ENCODE data around the gene GGT1.

The GGT1 gene

DNA sequence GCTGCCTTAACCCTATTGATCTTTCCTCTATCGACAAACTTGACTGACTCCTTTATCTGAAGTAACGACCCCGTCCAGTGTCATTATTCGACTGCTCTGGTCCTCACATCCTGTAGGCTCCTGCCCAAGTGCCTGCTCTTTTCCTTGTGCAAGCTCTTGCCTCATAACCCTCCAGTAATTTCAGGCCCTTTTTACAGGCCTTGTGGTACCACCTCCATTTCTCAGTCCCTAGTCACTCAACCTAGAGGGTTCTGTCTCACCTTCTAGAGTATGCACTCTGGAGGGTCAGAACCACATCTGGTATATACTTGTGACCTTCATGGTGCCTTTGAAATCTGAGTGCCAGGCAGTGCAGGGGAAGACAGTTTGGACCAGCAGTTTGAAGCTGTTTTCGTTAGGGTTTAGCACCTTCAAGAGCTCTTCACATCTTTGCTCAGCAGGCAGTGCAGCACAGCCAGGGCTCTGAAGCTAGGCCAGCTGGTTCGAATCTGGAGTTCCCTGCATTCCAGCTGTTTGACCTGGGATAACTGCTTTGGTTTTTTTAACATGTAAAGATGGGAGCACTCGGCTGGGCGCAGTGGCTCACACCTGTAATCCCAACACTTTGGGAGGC is 36.0 kb upstream of the GGT1 start:
- H2AFZ ChIP-seq (ENCODE audit: low read length, unreplicated experiment), result no peak overlapping the region
- H3K4me3 ChIP-seq (ENCODE audit: low read depth, low read length), result no peak overlapping the region
- H3K27ac ChIP-seq (ENCODE audit: low read depth, low read length), result no peak overlapping the region
- peaks cover 4% of the 10 kb centered on the region for H3K4me1 ChIP-seq (ENCODE audit: control insufficient read depth, insufficient read depth, low read length, unreplicated experiment)
- H3K36me3 ChIP-seq (ENCODE audit: insufficient read depth, low read length), result 0 out of 2 replicates have a peak, but pooled peaks cover 8% of the 10 kb centered on the region
- H3K79me2 ChIP-seq (ENCODE audit: control insufficient read depth, insufficient read depth, low read length, unreplicated experiment), result peaks cover 48% of the 10 kb centered on the region
- H3K27me3 ChIP-seq (ENCODE audit: insufficient read depth, low read length), result no peaks in the 10 kb centered on the region

- Histone ChIP-seq H2AFZ (ENCODE audit: low read length, unreplicated experiment) (no peak overlapping the region), H3K27me3 (ENCODE audit: insufficient read depth, low read length) (no peaks in the 10 kb centered on the region), H3K79me2 (ENCODE audit: control insufficient read depth, insufficient read depth, low read length, unreplicated experiment) (peaks cover 43% of the 10 kb centered on the region), H3K4me1 (ENCODE audit: control insufficient read depth, insufficient read depth, low read length, unreplicated experiment) (peaks cover 4% of the 10 kb centered on the region), H3K36me3 (ENCODE audit: insufficient read depth, low read length) (0 out of 2 replicates have a peak, but pooled peaks cover 9% of the 10 kb centered on the region), H3K4me3 (ENCODE audit: low read depth, low read length) (no peak overlapping the region), H3K27ac (ENCODE audit: low read depth, low read length) (no peak overlapping the region)
These were observed 35.3 kb upstream of the GGT1 start for GRCh38 chr22:24567668-24568067.

- no peak overlapping the region for H3K27ac ChIP-seq (ENCODE audit: low read depth, low read length)
- H3K36me3 ChIP-seq (ENCODE audit: insufficient read depth, low read length), result 0 out of 2 replicates have a peak, but pooled peaks cover 14% of the 10 kb centered on the region
- H3K79me2 ChIP-seq (ENCODE audit: control insufficient read depth, insufficient read depth, low read length, unreplicated experiment), result peaks cover 13% of the 10 kb centered on the region
- no peaks in the 10 kb centered on the region for H3K27me3 ChIP-seq (ENCODE audit: insufficient read depth, low read length)
- no peaks in the 10 kb centered on the region for H3K4me1 ChIP-seq (ENCODE audit: control insufficient read depth, insufficient read depth, low read length, unreplicated experiment)
- no peak overlapping the region for H2AFZ ChIP-seq (ENCODE audit: low read length, unreplicated experiment)
- no peak overlapping the region for H3K4me3 ChIP-seq (ENCODE audit: low read depth, low read length)
These were observed 31.7 kb upstream of the GGT1 start for GRCh38 chr22:24571266-24571665.

DNA sequence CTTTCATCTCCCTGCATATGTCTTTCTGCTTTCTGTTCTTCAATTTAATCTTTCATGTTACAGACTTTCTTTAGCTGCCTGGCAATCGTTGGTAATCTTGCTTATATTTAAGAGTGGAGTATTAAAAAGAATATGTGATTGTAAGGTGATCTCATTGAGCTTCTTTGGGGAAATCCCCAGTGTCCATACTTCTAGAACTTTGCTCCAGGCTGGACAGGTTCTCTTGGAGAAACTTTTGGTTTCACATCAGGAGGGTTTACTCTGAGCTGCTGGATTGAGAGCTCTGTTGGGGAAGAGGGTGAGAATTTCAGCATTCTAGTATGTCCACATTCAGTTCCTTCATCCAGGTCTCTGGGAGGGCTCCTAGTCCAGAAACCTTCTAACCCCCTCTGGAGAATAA is 26.2 kb upstream of the GGT1 start:
- Histone ChIP-seq H3K27ac (ENCODE audit: low read depth, low read length) (no peak overlapping the region), H2AFZ (ENCODE audit: low read length, unreplicated experiment) (no peak overlapping the region), H3K4me1 (ENCODE audit: control insufficient read depth, insufficient read depth, low read length, unreplicated experiment) (peaks cover 8% of the 10 kb centered on the region), H3K4me3 (ENCODE audit: low read depth, low read length) (no peak overlapping the region), H3K79me2 (ENCODE audit: control insufficient read depth, insufficient read depth, low read length, unreplicated experiment) (no peaks in the 10 kb centered on the region), H3K27me3 (ENCODE audit: insufficient read depth, low read length) (no peaks in the 10 kb centered on the region), H3K36me3 (ENCODE audit: insufficient read depth, low read length) (0 out of 2 replicates have a peak, but pooled peaks cover 8% of the 10 kb centered on the region)

GRCh38 chr22:24578355-24579257 is 24.4 kb upstream of the GGT1 start:
- no peaks in the 10 kb centered on the region for H3K27me3 ChIP-seq (ENCODE audit: insufficient read depth, low read length)
- no peak overlapping the region for H2AFZ ChIP-seq (ENCODE audit: low read length, unreplicated experiment)
- H3K4me3 ChIP-seq (ENCODE audit: low read depth, low read length), result no peak overlapping the region
- H3K27ac ChIP-seq (ENCODE audit: low read depth, low read length), result no peak overlapping the region
- H3K36me3 ChIP-seq (ENCODE audit: insufficient read depth, low read length), result 0 out of 2 replicates have a peak, but pooled peaks cover 4% of the 10 kb centered on the region
- H3K4me1 ChIP-seq (ENCODE audit: control insufficient read depth, insufficient read depth, low read length, unreplicated experiment), result peaks cover 11% of the 10 kb centered on the region
- no peaks in the 10 kb centered on the region for H3K79me2 ChIP-seq (ENCODE audit: control insufficient read depth, insufficient read depth, low read length, unreplicated experiment)

DNA sequence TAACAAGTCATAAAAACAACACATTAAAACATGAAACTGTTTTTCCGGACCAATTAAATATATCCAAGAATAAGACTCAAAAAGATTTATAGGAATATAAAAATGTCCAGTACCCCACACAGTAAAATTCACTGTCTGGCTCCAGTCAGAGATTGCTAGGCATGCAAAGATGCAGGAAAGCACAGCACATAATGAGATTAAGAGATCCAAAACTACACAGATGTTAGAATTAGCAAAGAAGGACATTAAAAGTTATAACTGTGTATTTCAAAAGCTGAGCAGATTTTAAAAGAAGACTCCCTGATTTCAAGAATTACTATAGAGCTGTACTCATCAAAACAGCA is 23.8 kb upstream of the GGT1 start:
- no peaks in the 10 kb centered on the region for H3K36me3 ChIP-seq (ENCODE audit: insufficient read depth, low read length)
- no peaks in the 10 kb centered on the region for H3K27me3 ChIP-seq (ENCODE audit: insufficient read depth, low read length)
- H3K79me2 ChIP-seq (ENCODE audit: control insufficient read depth, insufficient read depth, low read length, unreplicated experiment), result no peaks in the 10 kb centered on the region
- H3K4me1 ChIP-seq (ENCODE audit: control insufficient read depth, insufficient read depth, low read length, unreplicated experiment), result peaks cover 12% of the 10 kb centered on the region
- no peak overlapping the region for H2AFZ ChIP-seq (ENCODE audit: low read length, unreplicated experiment)
- peak overlapping the region; percentile 55; the same call in 1 of the 2 replicates for H3K27ac ChIP-seq (ENCODE audit: low read depth, low read length)
- no peak overlapping the region for H3K4me3 ChIP-seq (ENCODE audit: low read depth, low read length)

DNA sequence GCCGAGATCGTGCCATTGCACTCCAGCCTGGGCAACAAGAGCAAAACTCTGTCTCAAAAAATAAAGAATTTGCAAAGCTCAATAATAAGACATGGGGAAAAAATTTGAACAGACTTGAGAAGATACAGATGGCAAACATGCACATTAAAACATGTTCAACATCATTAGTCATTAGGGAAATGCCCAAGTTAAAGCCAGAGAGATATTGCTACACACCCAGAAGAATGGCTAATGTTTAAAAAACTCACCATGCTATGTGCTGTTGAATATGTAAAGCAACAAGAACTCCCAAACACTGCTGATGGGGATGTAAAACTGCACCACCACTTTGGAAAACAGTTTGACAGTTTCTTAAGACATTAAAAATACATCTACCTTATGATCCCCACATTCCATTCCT is 22.7 kb upstream of the GGT1 start:
- Histone ChIP-seq H3K36me3 (ENCODE audit: insufficient read depth, low read length) (no peaks in the 10 kb centered on the region), H3K79me2 (ENCODE audit: control insufficient read depth, insufficient read depth, low read length, unreplicated experiment) (no peaks in the 10 kb centered on the region), H3K27ac (ENCODE audit: low read depth, low read length) (peak overlapping the region; percentile 56), H3K27me3 (ENCODE audit: insufficient read depth, low read length) (no peaks in the 10 kb centered on the region), H2AFZ (ENCODE audit: low read length, unreplicated experiment) (no peak overlapping the region), H3K4me3 (ENCODE audit: low read depth, low read length) (no peak overlapping the region), H3K4me1 (ENCODE audit: control insufficient read depth, insufficient read depth, low read length, unreplicated experiment) (peaks cover 12% of the 10 kb centered on the region)

DNA sequence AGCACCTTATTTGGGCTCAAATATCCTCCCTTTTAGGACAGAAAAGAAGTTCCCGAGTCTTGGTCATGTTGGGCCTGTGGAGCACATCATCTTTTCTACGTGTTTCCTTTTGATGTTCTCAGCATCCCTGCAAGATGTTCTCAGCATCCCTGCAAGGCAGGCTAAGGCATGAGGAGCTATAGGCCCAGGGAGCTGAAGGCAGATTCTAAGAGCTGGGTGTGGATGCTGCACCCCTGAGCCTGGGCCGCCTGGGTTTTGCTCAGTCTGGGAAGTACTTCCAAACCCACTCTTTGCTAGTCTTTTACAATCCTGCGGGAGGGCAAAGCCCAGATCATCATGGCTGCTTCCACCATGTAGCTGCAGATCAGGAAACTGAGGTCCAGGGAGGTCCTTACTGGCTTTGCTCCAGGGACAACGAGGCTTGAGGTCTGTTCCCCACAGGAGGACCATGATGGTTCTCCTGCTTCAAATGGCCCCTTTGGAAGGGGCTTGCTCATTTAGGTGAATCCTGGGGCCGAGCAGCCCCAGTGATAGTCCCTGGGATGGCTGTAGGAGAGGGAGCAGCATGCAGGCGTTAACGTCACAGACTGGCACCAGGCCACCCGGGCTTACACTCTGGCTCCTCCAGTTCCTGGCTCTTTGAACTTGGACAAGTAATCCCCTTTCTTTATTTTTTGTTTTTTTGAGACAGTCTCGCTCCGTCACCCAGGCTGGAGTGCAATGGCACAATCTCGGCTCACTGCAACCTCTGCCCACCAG is 20.8 kb upstream of the GGT1 start:
- no peak overlapping the region for H3K4me3 ChIP-seq (ENCODE audit: low read depth, low read length)
- no peaks in the 10 kb centered on the region for H3K27me3 ChIP-seq (ENCODE audit: insufficient read depth, low read length)
- no peak overlapping the region for H3K27ac ChIP-seq (ENCODE audit: low read depth, low read length)
- H3K4me1 ChIP-seq (ENCODE audit: control insufficient read depth, insufficient read depth, low read length, unreplicated experiment), result peaks cover 12% of the 10 kb centered on the region
- no peaks in the 10 kb centered on the region for H3K79me2 ChIP-seq (ENCODE audit: control insufficient read depth, insufficient read depth, low read length, unreplicated experiment)
- no peak overlapping the region for H2AFZ ChIP-seq (ENCODE audit: low read length, unreplicated experiment)
- no peaks in the 10 kb centered on the region for H3K36me3 ChIP-seq (ENCODE audit: insufficient read depth, low read length)

GRCh38 chr22:24583221-24584165 is 19.5 kb upstream of the GGT1 start:
- no peaks in the 10 kb centered on the region for H3K36me3 ChIP-seq (ENCODE audit: insufficient read depth, low read length)
- H3K27me3 ChIP-seq (ENCODE audit: insufficient read depth, low read length), result no peaks in the 10 kb centered on the region
- no peak overlapping the region for H3K4me3 ChIP-seq (ENCODE audit: low read depth, low read length)
- peaks cover 12% of the 10 kb centered on the region for H3K4me1 ChIP-seq (ENCODE audit: control insufficient read depth, insufficient read depth, low read length, unreplicated experiment)
- H2AFZ ChIP-seq (ENCODE audit: low read length, unreplicated experiment), result no peak overlapping the region
- no peaks in the 10 kb centered on the region for H3K79me2 ChIP-seq (ENCODE audit: control insufficient read depth, insufficient read depth, low read length, unreplicated experiment)
- H3K27ac ChIP-seq (ENCODE audit: low read depth, low read length), result no peak overlapping the region
